HEK293 (cell line): Measurements from ENCODE around the gene TFPI.

Experiments
- ZBTB1 ChIP-seq: fragments of 450-650 bp; formaldehyde crosslinking; IDR thresholded peaks from 2 replicates; pipeline ENCODE4 v1.5.1; 2016; ENCODE audit warnings: missing biosample characterization, missing genetic modification characterization
- ZFP3 ChIP-seq: fragments of 450-650 bp; formaldehyde crosslinking; IDR thresholded peaks from 2 replicates; pipeline ENCODE4 v1.5.1; 2016; ENCODE audit warnings: low read depth, missing biosample characterization, missing genetic modification characterization
- ZNF324 ChIP-seq: fragments of 450-650 bp; formaldehyde crosslinking; IDR thresholded peaks from 2 replicates; pipeline ENCODE4 v1.5.1; 2016; ENCODE audit warnings: missing biosample characterization, missing genetic modification characterization
- ZNF335 ChIP-seq: fragments of 450-650 bp; formaldehyde crosslinking; conservative IDR thresholded peaks from 2 replicates; pipeline ENCODE4 v1.5.1; 2016; ENCODE audit warnings: missing biosample characterization, missing genetic modification characterization
- TF ChIP-seq, protein P1 (sequence below): fragments of 450-650 bp; formaldehyde crosslinking; IDR thresholded peaks from 2 replicates; pipeline ENCODE4 v1.5.1; 2016; ENCODE audit warnings: missing biosample characterization, missing genetic modification characterization
- TF ChIP-seq, protein P2 (sequence below): fragments of 450-650 bp; formaldehyde crosslinking; IDR thresholded peaks from 2 replicates; pipeline ENCODE4 v1.5.1; 2016; ENCODE audit warnings: missing biosample characterization, missing genetic modification characterization
- TF ChIP-seq, protein P3 (sequence below): fragments of 450-650 bp; formaldehyde crosslinking; IDR thresholded peaks from 2 replicates; pipeline ENCODE4 v1.5.1; 2016; ENCODE audit warnings: missing biosample characterization, missing genetic modification characterization

DNA sequence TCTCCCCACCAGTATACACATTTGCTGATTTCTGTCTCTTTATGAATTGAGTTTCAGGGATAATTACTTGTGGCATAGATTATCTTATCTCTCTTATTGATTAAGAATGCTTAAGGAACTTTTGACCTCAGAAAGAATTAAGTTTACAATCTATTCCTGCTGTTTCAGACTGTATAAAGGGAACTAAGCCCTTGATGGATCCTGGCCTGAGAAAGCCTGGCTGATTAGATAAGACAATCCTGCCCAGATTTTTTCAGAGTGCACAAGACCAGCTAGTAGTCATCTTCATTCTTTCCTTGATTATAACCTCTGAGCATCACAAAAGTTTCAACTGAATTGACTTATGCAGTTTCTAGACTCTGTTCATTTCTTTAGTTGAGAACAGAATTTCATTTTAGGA, 22.7 kb upstream of the TFPI start:
- TF ChIP-seq, protein P1, sequence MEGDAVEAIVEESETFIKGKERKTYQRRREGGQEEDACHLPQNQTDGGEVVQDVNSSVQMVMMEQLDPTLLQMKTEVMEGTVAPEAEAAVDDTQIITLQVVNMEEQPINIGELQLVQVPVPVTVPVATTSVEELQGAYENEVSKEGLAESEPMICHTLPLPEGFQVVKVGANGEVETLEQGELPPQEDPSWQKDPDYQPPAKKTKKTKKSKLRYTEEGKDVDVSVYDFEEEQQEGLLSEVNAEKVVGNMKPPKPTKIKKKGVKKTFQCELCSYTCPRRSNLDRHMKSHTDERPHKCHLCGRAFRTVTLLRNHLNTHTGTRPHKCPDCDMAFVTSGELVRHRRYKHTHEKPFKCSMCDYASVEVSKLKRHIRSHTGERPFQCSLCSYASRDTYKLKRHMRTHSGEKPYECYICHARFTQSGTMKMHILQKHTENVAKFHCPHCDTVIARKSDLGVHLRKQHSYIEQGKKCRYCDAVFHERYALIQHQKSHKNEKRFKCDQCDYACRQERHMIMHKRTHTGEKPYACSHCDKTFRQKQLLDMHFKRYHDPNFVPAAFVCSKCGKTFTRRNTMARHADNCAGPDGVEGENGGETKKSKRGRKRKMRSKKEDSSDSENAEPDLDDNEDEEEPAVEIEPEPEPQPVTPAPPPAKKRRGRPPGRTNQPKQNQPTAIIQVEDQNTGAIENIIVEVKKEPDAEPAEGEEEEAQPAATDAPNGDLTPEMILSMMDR = no peak
- TF ChIP-seq ZBTB1 (tag by site-specific recombination) (no peak), ZNF324 (tag by site-specific recombination) (no peak), ZNF335 (no peak), ZFP3 (tag by site-specific recombination) (no peak)
- TF ChIP-seq, protein P2, sequence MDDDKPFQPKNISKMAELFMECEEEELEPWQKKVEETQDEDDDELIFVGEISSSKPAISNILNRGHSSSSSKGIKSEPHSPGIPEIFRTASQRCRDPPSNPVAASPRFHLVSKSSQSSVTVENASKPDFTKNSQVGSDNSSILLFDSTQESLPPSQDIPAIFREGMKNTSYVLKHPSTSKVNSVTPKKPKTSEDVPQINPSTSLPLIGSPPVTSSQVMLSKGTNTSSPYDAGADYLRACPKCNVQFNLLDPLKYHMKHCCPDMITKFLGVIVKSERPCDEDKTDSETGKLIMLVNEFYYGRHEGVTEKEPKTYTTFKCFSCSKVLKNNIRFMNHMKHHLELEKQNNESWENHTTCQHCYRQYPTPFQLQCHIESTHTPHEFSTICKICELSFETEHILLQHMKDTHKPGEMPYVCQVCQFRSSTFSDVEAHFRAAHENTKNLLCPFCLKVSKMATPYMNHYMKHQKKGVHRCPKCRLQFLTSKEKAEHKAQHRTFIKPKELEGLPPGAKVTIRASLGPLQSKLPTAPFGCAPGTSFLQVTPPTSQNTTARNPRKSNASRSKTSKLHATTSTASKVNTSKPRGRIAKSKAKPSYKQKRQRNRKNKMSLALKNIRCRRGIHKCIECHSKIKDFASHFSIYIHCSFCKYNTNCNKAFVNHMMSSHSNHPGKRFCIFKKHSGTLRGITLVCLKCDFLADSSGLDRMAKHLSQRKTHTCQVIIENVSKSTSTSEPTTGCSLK = no peak
- TF ChIP-seq, protein P3, sequence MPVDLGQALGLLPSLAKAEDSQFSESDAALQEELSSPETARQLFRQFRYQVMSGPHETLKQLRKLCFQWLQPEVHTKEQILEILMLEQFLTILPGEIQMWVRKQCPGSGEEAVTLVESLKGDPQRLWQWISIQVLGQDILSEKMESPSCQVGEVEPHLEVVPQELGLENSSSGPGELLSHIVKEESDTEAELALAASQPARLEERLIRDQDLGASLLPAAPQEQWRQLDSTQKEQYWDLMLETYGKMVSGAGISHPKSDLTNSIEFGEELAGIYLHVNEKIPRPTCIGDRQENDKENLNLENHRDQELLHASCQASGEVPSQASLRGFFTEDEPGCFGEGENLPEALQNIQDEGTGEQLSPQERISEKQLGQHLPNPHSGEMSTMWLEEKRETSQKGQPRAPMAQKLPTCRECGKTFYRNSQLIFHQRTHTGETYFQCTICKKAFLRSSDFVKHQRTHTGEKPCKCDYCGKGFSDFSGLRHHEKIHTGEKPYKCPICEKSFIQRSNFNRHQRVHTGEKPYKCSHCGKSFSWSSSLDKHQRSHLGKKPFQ (tag by site-specific recombination) = no peak
